OCI-LY3 (cell line): ENCODE data around the gene SP5.
"Not testable (repeated sequence)": the region's sequence is repeated elsewhere in the genome, so short reads cannot be mapped to it uniquely, and the experiment has no call there.

Source experiments
- H2AFZ ChIP-seq: fragments of 200-600, 300-600 bp; shearing (Covaris generic); 2 replicates; pipeline ENCODE4 v1.6.0; 2014; ENCODE audit warnings: antibody characterized with exemption, low read depth, low read length
- H3K27ac ChIP-seq: fragments of 200-600, 300-600 bp; sonication (generic); 2 replicates; pipeline ENCODE4 v1.5.1; 2014; ENCODE audit warnings: mild to moderate bottlenecking, low read length, moderate library complexity, mixed read lengths
- H3K27me3 ChIP-seq: fragments of 200-600, 300-600 bp; sonication (generic); 2 replicates; pipeline ENCODE4 v1.6.1; 2014; ENCODE audit warnings: low read depth, low read length, mixed read lengths
- H3K36me3 ChIP-seq: fragments of 200-600, 300-600 bp; sonication (generic); replicated peaks from 2 replicates; pipeline ENCODE3; 2014; ENCODE audit warnings: low read depth, low read length, mixed read lengths
- H3K4me1 ChIP-seq: fragments of 300-600, 200-600 bp; sonication (generic); 2 replicates; pipeline ENCODE4 v1.6.1; 2014; ENCODE audit warnings: low read length, mixed read lengths
- H3K4me2 ChIP-seq: fragments of 200-600, 300-600 bp; sonication (generic); 2 replicates; pipeline ENCODE4 v1.6.1; 2014; ENCODE audit warnings: low read length, mixed read lengths
- H3K4me3 ChIP-seq: fragments of 300-600, 200-600 bp; sonication (generic); 2 replicates; pipeline ENCODE4 v1.5.1; 2014; ENCODE audit warnings: antibody characterized with exemption, mild to moderate bottlenecking, low read length, moderate library complexity
- H3K79me2 ChIP-seq: fragments of 300-600, 200-600 bp; shearing (Covaris generic); 2 replicates; pipeline ENCODE4 v1.6.1; 2014; ENCODE audit warnings: mild to moderate bottlenecking, low read length, mixed read lengths
- H3K9ac ChIP-seq: fragments of 300-600, 200-600 bp; shearing (Covaris generic); 2 replicates; pipeline ENCODE4 v1.6.0; 2014; ENCODE audit warnings: mild to moderate bottlenecking, low read length, moderate library complexity
- H3K9me3 ChIP-seq: fragments of 200-600, 300-600 bp; shearing (Covaris generic); 2 replicates; pipeline ENCODE4 v1.6.1; 2014; ENCODE audit warnings: low read length, mixed read lengths; ENCODE audit not compliant: insufficient read depth
- H4K20me1 ChIP-seq: fragments of 200-600, 300-600 bp; sonication (generic); 2 replicates; pipeline ENCODE4 v1.6.1; 2016; ENCODE audit warnings: low read length, mixed read lengths; ENCODE audit not compliant: insufficient read depth
- CTCF ChIP-seq: fragments of 200-600, 300-600 bp; sonication (generic); IDR thresholded peaks from 2 replicates; pipeline ENCODE4 v1.5.1; 2014; ENCODE audit warnings: antibody characterized with exemption, low read length, low read depth
- EZH2phosphoT487 ChIP-seq: fragments of 200-600 bp; shearing (Covaris generic); IDR thresholded peaks from 2 replicates; pipeline ENCODE4 v1.6.1; 2018; ENCODE audit warnings: antibody characterized with exemption, mixed run types, low read depth

Gene SP5

GRCh38 chr2:170745305-170745704, 30.2 kb downstream of the SP5 start:
- Histone ChIP-seq H3K4me2 (no peak overlapping the region), H3K9me3 (no peaks in the 10 kb centered on the region), H3K27ac (no peak overlapping the region), H3K9ac (no peak overlapping the region), H3K27me3 (peaks cover 10% of the 10 kb centered on the region; the same call in 1 of the 2 replicates), H4K20me1 (no peaks in the 10 kb centered on the region), H3K4me3 (no peak overlapping the region), H2AFZ (no peak overlapping the region), H3K4me1 (peaks cover 8% of the 10 kb centered on the region), H3K36me3 (no peaks in the 10 kb centered on the region), H3K79me2 (no peaks in the 10 kb centered on the region)
- TF ChIP-seq CTCF (no peak), EZH2phosphoT487 (no peak)

- no peak overlapping the region for H3K27ac ChIP-seq
- H3K4me3 ChIP-seq = peak overlapping the region; percentile 6; the same call in 1 of the 2 replicates
- no peaks in the 10 kb centered on the region for H3K9me3 ChIP-seq
- peak overlapping the region; percentile 45 for H3K4me2 ChIP-seq
- H3K27me3 ChIP-seq = peaks cover 7% of the 10 kb centered on the region; the same call in 1 of the 2 replicates
- no peaks in the 10 kb centered on the region for H4K20me1 ChIP-seq
- no peaks in the 10 kb centered on the region for H3K79me2 ChIP-seq
- H3K9ac ChIP-seq = no peak overlapping the region
- H3K36me3 ChIP-seq = no peaks in the 10 kb centered on the region
- TF ChIP-seq CTCF (no peak), EZH2phosphoT487 (no peak)
- H3K4me1 ChIP-seq = peaks cover 8% of the 10 kb centered on the region
- peak overlapping the region; percentile 76; the same call in 1 of the 2 replicates for H2AFZ ChIP-seq
Observed at GRCh38 chr2:170747921-170748320, 32.8 kb downstream of the SP5 start.

GRCh38 chr2:170751555-170751954, 36.4 kb downstream of the SP5 start:
- H3K4me2 ChIP-seq, H3K4me3 ChIP-seq, H3K9me3 ChIP-seq, H3K27ac ChIP-seq, H3K79me2 ChIP-seq, H3K4me1 ChIP-seq, H2AFZ ChIP-seq, H3K36me3 ChIP-seq, H3K9ac ChIP-seq, H4K20me1 ChIP-seq: not testable (repeated sequence)
- H3K27me3 ChIP-seq = peaks cover 14% of the 10 kb centered on the region; the same call in 1 of the 2 replicates

- H3K4me2 ChIP-seq = no peak overlapping the region
- H3K4me3 ChIP-seq = no peak overlapping the region
- no peak overlapping the region for H2AFZ ChIP-seq
- H4K20me1 ChIP-seq = no peaks in the 10 kb centered on the region
- H3K36me3 ChIP-seq = no peaks in the 10 kb centered on the region
- H3K27me3 ChIP-seq = no peaks in the 10 kb centered on the region
- H3K9me3 ChIP-seq = no peaks in the 10 kb centered on the region
- no peak overlapping the region for H3K27ac ChIP-seq
- H3K79me2 ChIP-seq = no peaks in the 10 kb centered on the region
- H3K9ac ChIP-seq = no peak overlapping the region
- peaks cover 19% of the 10 kb centered on the region for H3K4me1 ChIP-seq
- no peak for TF ChIP-seq EZH2phosphoT487
- TF ChIP-seq CTCF = no peak
Observed at GRCh38 chr2:170761572-170761971, 46.4 kb downstream of the SP5 start.

- no peaks in the 10 kb centered on the region for H3K36me3 ChIP-seq
- no peaks in the 10 kb centered on the region for H3K27me3 ChIP-seq
- TF ChIP-seq CTCF = no peak
- no peak for TF ChIP-seq EZH2phosphoT487
- H3K4me2 ChIP-seq = no peak overlapping the region
- peaks cover 23% of the 10 kb centered on the region for H3K4me1 ChIP-seq
- H2AFZ ChIP-seq = no peak overlapping the region
- H3K4me3 ChIP-seq = no peak overlapping the region
- H4K20me1 ChIP-seq = no peaks in the 10 kb centered on the region
- H3K27ac ChIP-seq = no peak overlapping the region
- H3K79me2 ChIP-seq = no peaks in the 10 kb centered on the region
- H3K9ac ChIP-seq = no peak overlapping the region
- no peaks in the 10 kb centered on the region for H3K9me3 ChIP-seq
Observed at GRCh38 chr2:170762760-170763159, 47.6 kb downstream of the SP5 start.
